HG03135 (cell line): Measurements from ENCODE around the gene EFCC1.

Experiments used
- ATAC-seq: cut with Tn5 transposase; IDR thresholded peaks from one replicate; pipeline ENCODE4 v1.9.1; 2021; ENCODE audit warnings: mild to moderate bottlenecking, moderate library complexity; ENCODE audit not compliant: unreplicated experiment

The EFCC1 gene

GRCh38 chr3:129031476-129032215 lies 30.5 kb downstream of the EFCC1 start:
- ATAC-seq = no peak

- ATAC-seq = no peak
Measured at GRCh38 chr3:129032716-129033115, 31.6 kb downstream of the EFCC1 start.

GRCh38 chr3:129033151-129033550 lies 32.0 kb downstream of the EFCC1 start:
- ATAC-seq = no peak

GRCh38 chr3:129033633-129034321 lies 32.7 kb downstream of the EFCC1 start:
- ATAC-seq = no peak

GRCh38 chr3:129034642-129035041 lies 33.5 kb downstream of the EFCC1 start:
- ATAC-seq = no peak

- ATAC-seq = no peak
Measured at GRCh38 chr3:129035360-129036221, 34.5 kb downstream of the EFCC1 start.

DNA sequence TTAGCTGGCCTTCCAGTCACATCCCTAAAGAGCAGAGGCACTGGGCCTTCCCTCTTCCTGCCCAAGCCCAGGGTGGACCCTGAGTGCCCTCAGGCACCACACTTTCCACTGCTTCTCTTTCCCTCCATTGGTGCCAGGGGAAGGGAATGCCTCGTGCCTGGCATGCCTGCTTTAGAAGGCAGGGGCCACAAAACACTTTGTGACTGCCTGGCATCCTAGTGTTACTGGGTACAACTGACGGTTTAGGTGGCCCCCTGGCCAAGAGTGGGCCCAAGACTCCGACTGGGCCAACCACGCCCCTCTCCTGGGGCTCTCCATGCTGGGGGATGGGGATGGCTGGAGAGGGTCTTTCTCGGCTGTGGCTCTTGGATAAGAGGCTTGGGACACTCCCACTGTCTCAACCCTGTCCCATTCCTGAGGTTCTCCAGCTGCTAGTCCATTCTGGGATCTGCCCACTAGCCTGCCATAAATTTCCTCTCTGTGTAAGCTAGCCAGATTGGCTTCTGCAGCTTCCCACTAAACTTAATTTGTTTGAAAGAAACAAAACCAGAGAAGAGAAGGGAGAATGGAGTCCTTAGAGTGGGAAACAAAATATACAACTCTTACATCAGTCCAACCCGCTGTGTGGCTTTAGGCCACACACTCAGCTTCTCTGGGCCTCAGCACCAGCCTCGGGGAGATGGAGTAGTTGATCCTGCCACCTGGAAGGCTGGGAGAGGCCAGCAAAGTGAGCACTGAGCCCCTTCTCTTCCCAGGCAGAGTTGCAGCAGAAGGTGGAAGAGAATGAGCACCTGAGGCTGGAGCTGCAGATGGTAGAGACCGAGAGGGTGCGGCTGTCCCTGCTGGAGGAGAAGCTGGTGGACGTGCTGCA lies 35.4 kb downstream of the EFCC1 start:
- ATAC-seq = no peak

- ATAC-seq = no peak
Measured at GRCh38 chr3:129037093-129037419, 36.0 kb downstream of the EFCC1 start.

DNA sequence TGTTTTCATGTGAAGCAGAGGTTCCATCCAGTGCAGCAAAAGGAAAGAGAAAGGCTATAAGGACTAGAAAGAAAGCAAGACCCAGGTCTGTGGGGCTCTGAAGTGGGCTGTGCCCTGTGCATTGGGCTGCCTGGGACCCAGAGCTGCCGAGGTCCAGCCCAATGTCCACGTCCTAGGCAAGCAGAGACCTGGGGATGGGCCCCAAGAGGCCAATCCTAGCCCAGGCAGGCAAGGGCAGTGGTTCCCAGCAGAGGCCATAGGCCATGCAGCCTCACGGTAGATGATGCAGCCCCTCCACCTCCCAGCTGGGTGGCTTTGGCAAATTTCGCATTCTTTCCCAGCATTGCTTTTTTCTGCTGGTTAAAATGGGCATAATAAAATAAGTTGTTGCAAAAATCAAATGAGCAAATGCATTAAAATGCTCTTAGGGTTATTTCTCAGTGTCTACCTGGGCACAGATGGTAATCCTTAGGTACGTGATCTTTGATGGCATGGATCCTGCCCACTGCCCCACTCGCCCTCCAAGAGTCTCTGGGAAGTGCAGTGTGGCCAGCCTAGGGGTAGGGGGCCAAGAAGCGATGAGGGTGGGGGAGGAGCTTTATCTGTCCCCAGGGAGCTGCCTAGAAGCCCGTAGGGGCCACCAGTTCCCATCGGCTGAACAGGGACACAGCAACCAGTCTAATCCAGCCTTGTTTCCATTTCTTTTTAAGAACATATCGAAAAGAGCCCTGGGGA lies 37.2 kb downstream of the EFCC1 start:
- ATAC-seq = no peak

- ATAC-seq = no peak
Measured at GRCh38 chr3:129039271-129040038, 38.4 kb downstream of the EFCC1 start.

DNA sequence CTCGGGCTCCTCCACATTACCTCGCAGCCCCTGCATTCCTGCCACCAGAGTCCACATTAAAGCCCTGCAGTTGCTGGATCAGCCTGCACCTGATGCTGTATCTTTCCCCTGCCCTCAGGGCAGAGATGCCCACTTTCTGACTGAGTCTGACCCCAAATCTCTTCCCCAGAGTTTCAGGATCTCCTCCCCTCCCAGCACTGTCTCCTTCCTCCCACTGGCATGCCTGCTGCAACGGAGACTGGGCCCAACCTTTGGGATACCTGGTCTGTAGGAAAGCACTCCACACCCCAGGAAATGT lies 38.9 kb downstream of the EFCC1 start:
- no peak for ATAC-seq

DNA sequence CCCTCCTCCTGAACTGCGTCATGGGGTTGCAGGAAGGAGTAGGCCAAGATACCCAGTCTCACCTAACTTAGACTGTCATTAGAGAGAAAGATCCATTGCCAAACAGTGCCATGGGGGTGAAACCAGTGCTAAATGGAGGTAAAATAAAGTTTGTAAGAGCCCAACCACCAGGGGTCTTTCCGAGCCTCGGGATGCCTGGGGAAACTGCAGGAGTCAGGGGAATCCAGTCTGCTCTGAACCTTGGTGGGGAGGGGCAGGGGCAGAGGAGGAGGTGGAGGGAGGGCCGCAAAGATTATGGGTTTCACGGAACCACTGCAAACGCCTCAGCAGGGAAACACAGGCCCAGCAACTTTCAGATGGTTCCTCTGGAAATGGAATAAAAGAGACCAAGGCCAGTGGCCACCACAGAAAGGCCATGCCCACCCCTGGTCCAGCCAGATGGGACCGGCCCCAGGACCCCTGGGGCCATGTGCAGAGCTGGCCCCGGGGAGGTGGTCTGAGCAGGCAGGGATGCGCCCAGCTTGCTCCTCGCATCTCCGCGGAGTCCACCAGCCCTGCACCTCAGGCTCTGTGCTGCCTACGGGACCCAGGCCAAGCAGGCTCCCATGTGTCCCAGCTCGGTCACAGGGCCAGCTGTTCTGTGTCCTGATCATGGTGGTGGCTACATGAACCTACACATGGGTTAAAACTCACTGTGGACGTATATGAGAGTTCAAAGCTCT lies 39.6 kb downstream of the EFCC1 start:
- no peak for ATAC-seq

- no peak for ATAC-seq
Measured at GRCh38 chr3:129045675-129046036, 44.6 kb downstream of the EFCC1 start.

DNA sequence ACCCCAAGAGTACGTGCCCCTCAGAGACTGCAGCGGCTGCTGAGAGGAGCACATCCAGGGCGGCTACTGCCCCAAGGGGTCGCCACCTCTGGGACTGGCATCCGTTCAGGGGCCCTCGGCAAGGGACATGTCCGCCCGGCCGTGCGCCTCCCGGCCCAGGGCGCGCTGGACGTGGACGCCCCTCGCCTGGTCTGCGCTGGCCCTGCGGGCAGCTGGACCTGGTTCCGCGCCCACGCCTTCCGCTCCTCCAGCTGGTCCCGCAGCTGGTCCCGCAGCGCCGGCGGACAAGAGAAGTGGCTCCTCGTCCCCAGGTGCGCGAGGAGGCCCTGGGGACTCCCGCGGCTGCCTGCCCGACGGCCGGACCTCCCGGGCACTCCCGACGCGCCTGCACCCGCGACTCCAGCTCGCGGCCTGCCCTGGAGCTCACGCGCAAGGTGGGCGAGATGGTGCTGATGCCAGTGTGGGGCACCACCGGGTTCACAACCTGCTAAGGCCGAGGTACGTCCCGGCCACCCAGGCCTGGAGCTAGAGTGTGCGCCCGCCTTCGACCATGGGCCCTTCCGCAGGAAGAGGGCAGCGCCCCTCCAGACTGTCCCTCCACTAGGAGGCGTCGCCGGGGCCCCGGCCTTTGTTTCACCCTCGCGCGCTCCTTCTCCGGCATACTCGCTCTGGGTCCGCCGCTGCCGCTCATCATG lies 45.1 kb downstream of the EFCC1 start:
- no peak for ATAC-seq

GRCh38 chr3:129046732-129047552 lies 45.8 kb downstream of the EFCC1 start:
- no peak for ATAC-seq

- no peak for ATAC-seq
Measured at GRCh38 chr3:129047553-129047839, 46.4 kb downstream of the EFCC1 start.

GRCh38 chr3:129050556-129051295 lies 49.6 kb downstream of the EFCC1 start:
- no peak for ATAC-seq
